ENCODE measurements around the gene ERP27. TPM values are rescaled to one million over a fixed set of nuclear protein-coding genes. Genes with fewer than 3 reads are reported as not detected.
A peak's percentile ranks its signal among the peaks of the same experiment; 100 is the strongest.

Gene ERP27
- total and polyA plus RNA-seq, 2 donors, result 1.3 to 4.4 TPM

DNA sequence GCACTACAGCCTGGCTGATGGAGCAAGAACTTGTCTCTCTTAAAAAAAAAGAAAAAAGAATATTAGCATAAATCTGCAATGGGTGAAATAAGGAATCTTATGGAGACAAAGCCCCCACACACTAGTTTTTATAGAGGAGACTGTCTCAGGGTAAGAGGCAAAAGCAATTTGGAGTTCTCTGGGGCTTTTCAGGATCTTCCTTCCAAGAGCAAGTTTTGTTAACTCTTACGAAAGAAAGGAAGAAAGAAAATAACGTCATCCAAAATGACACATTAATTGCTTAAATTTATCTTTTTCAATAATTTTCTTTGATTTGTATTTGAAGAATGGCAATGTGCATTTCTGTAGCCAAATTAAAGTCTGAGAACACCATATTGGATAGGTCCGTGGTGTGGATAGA, 38.3 kb upstream of the ERP27 start:
- H3K4me3 ChIP-seq (ENCODE audit: low read length in 2 of 2), result no peak overlapping the region
- peaks cover 5 to 17% of the 10 kb centered on the region in 2 donors for H3K4me1 ChIP-seq (ENCODE audit: control insufficient read depth in 2 of 2, insufficient read depth in 2 of 2, low read length in 2 of 2)
- no peak for DNase-seq (ENCODE audit: low read depth in 6 of 9, low spot score in 9 of 9)
- no peak overlapping the region for H3K27ac ChIP-seq (ENCODE audit: low read depth in 1 of 2, low read length in 1 of 2)
- WGBS, result 90% methylated on average over 3 of the region's 3 CpGs
- no peaks in the 10 kb centered on the region for H3K9me3 ChIP-seq (ENCODE audit: control insufficient read depth in 2 of 2, insufficient read depth in 1 of 2, low read length in 1 of 2)
- H3K27me3 ChIP-seq (ENCODE audit: control insufficient read depth in 2 of 2, insufficient read depth in 1 of 2, low read length in 1 of 2), result no peaks in the 10 kb centered on the region
- no peaks in the 10 kb centered on the region for H3K36me3 ChIP-seq (ENCODE audit: control insufficient read depth in 2 of 2, insufficient read depth in 2 of 2, low read length in 1 of 2)

DNA sequence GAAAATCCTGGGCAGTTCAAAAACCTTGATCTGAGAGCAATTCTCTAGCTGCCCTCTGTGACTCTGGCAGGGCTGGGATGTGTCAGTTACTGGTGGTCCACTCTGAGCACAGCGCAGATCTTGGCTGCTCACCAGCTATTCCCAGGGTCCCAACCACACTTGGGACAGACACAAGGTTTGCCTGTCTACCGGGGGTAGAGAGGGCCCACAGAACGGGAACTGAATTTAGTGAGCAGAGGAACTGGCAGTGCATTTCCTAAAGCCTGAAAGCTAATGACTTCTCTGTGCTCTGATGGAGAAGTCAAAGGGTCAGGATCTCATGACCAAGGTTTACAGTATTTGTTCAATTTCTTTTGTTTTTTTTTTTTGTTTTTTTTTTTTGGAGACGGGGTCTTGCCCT, 37.1 kb upstream of the ERP27 start:
- Histone ChIP-seq H3K27me3 (ENCODE audit: control insufficient read depth in 2 of 2, insufficient read depth in 1 of 2, low read length in 1 of 2) (no peaks in the 10 kb centered on the region), H3K9me3 (ENCODE audit: control insufficient read depth in 2 of 2, insufficient read depth in 1 of 2, low read length in 1 of 2) (no peaks in the 10 kb centered on the region), H3K36me3 (ENCODE audit: control insufficient read depth in 2 of 2, insufficient read depth in 2 of 2, low read length in 1 of 2) (no peaks in the 10 kb centered on the region), H3K27ac (ENCODE audit: low read depth in 1 of 2, low read length in 1 of 2) (no peak overlapping the region), H3K4me1 (ENCODE audit: control insufficient read depth in 2 of 2, insufficient read depth in 2 of 2, low read length in 2 of 2) (peaks cover 2 to 11% of the 10 kb centered on the region in 2 donors), H3K4me3 (ENCODE audit: low read length in 2 of 2) (no peak overlapping the region)
- DNase-seq (ENCODE audit: low read depth in 6 of 9, low spot score in 9 of 9), result no peak
- 93% methylated on average over 4 of the region's 4 CpGs for WGBS

DNA sequence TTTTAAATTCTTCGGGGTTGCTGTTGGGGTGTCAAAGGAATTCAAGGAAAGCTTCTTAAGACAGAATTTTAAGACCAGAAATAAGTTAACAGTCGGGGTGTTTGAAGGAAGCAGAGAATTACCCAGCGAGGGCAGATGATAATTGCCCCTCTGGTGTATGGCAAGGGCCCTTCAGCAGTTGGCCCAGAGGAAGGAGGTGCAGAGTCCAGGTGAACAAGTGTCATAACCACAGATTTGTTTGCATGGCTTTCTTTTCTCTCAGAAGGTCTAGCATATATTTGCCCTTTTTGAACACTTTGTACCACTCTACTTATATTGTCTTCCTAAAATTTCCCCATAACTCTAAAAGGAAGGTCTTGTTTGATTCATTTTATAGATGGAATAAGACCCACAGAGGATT, 36.3 kb upstream of the ERP27 start:
- H3K4me1 ChIP-seq (ENCODE audit: control insufficient read depth in 2 of 2, insufficient read depth in 2 of 2, low read length in 2 of 2), result peaks cover 2 to 11% of the 10 kb centered on the region in 2 donors
- no peaks in the 10 kb centered on the region for H3K36me3 ChIP-seq (ENCODE audit: control insufficient read depth in 2 of 2, insufficient read depth in 2 of 2, low read length in 1 of 2)
- H3K4me3 ChIP-seq (ENCODE audit: low read length in 2 of 2), result no peak overlapping the region
- DNase-seq (ENCODE audit: low read depth in 6 of 9, low spot score in 9 of 9), result no peak
- WGBS, result 88% methylated on average over 3 of the region's 3 CpGs
- H3K27ac ChIP-seq (ENCODE audit: low read depth in 1 of 2, low read length in 1 of 2), result no peak overlapping the region
- no peaks in the 10 kb centered on the region for H3K27me3 ChIP-seq (ENCODE audit: control insufficient read depth in 2 of 2, insufficient read depth in 1 of 2, low read length in 1 of 2)
- no peaks in the 10 kb centered on the region for H3K9me3 ChIP-seq (ENCODE audit: control insufficient read depth in 2 of 2, insufficient read depth in 1 of 2, low read length in 1 of 2)

DNA sequence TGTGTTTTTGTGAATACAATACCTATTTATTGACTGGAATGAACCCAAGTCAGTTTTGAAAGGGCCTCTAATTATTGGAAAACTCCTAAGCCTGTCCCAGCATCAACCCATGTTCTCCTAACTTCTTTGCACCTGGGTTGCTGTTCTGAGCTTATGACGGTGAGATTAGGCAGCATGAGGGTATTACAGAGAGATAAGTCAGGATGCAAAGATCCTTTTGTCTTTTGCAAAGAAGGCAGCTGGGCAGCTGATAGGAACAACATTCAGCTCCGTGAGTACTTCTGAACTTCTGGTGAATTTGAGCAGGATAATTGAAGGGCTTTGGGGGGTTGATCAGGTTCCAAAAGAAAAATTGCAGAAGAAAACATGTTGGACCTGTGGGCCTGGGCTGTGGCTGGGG, 34.5 kb upstream of the ERP27 start, which contains the start of gene PDE6H:
Gene PDE6H (plus strand): TSS at position 227 of the 400 bp plus-strand sequence. CDS start 4,971 bp downstream, outside the sequence.
- DNase-seq (ENCODE audit: low read depth in 6 of 9, low spot score in 9 of 9), result no peak
- H3K4me1 ChIP-seq (ENCODE audit: control insufficient read depth in 2 of 2, insufficient read depth in 2 of 2, low read length in 2 of 2), result peaks cover 0 to 8% of the 10 kb centered on the region in 2 donors
- H3K27me3 ChIP-seq (ENCODE audit: control insufficient read depth in 2 of 2, insufficient read depth in 1 of 2, low read length in 1 of 2), result no peaks in the 10 kb centered on the region
- H3K36me3 ChIP-seq (ENCODE audit: control insufficient read depth in 2 of 2, insufficient read depth in 2 of 2, low read length in 1 of 2), result no peaks in the 10 kb centered on the region
- H3K9me3 ChIP-seq (ENCODE audit: control insufficient read depth in 2 of 2, insufficient read depth in 1 of 2, low read length in 1 of 2), result no peaks in the 10 kb centered on the region
- WGBS, result 69% methylated on average over 2 of the region's 2 CpGs
- no peak within 1 kb of the TSS for H3K4me3 ChIP-seq (ENCODE audit: low read length in 2 of 2)
- H3K27ac ChIP-seq (ENCODE audit: low read depth in 1 of 2, low read length in 1 of 2), result peak within 1 kb of the TSS in 1 of 2 donors; percentile 5

DNA sequence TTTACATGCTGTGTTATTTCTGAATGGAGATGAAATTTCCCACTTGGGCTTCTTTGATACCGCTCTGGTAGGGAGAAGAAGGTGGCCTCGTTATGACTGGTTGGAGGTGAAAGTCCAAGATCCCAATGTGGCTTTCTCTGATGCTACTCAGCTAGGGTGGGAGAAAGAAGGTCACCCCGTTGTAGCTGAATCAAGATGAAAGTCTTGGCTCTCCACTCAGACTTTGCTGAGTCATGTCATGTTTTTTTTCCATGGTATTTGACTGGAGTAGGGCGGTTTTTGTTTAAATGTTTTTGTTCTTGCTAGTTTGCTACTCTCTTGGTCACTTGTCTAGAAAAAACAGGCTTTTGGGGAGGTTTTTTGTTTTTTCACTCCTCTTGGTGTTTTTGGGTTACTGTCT, 32.1 kb upstream of the ERP27 start:
- WGBS, result 84% methylated on average over 4 of the region's 4 CpGs
- no peak overlapping the region for H3K27ac ChIP-seq (ENCODE audit: low read depth in 1 of 2, low read length in 1 of 2)
- H3K27me3 ChIP-seq (ENCODE audit: control insufficient read depth in 2 of 2, insufficient read depth in 1 of 2, low read length in 1 of 2), result no peaks in the 10 kb centered on the region
- H3K9me3 ChIP-seq (ENCODE audit: control insufficient read depth in 2 of 2, insufficient read depth in 1 of 2, low read length in 1 of 2), result no peaks in the 10 kb centered on the region
- no peaks in the 10 kb centered on the region for H3K36me3 ChIP-seq (ENCODE audit: control insufficient read depth in 2 of 2, insufficient read depth in 2 of 2, low read length in 1 of 2)
- peaks cover 0 to 8% of the 10 kb centered on the region in 2 donors for H3K4me1 ChIP-seq (ENCODE audit: control insufficient read depth in 2 of 2, insufficient read depth in 2 of 2, low read length in 2 of 2)
- H3K4me3 ChIP-seq (ENCODE audit: low read length in 2 of 2), result no peak overlapping the region
- DNase-seq (ENCODE audit: low read depth in 6 of 9, low spot score in 9 of 9), result no peak

DNA sequence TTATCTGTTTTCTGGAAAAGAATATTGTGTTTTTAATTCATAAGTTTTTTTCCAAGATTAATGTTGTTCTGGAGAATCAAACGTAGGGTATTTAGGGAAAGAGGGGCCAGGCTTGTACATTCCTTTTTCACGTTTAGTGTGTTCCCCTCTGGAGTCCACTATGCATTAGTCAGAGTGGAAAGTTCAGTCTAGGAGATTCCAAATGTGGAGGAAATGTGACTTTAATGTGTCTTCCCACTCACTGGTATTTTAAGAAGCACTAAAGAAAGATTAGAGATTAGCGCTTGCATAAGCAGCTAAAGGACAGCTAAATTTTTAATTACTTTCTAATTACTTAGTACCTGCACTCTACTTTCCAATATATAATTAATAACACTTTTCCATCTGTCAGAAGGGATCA, 30.1 kb upstream of the ERP27 start:
- no peak for DNase-seq (ENCODE audit: low read depth in 6 of 9, low spot score in 9 of 9)
- H3K36me3 ChIP-seq (ENCODE audit: control insufficient read depth in 2 of 2, insufficient read depth in 2 of 2, low read length in 1 of 2), result no peaks in the 10 kb centered on the region
- WGBS, result 93% methylated on average over 3 of the region's 3 CpGs
- H3K4me1 ChIP-seq (ENCODE audit: control insufficient read depth in 2 of 2, insufficient read depth in 2 of 2, low read length in 2 of 2), result peaks cover 0 to 8% of the 10 kb centered on the region in 2 donors
- no peak overlapping the region for H3K4me3 ChIP-seq (ENCODE audit: low read length in 2 of 2)
- no peaks in the 10 kb centered on the region for H3K27me3 ChIP-seq (ENCODE audit: control insufficient read depth in 2 of 2, insufficient read depth in 1 of 2, low read length in 1 of 2)
- H3K27ac ChIP-seq (ENCODE audit: low read depth in 1 of 2, low read length in 1 of 2), result no peak overlapping the region
- no peaks in the 10 kb centered on the region for H3K9me3 ChIP-seq (ENCODE audit: control insufficient read depth in 2 of 2, insufficient read depth in 1 of 2, low read length in 1 of 2)

DNA sequence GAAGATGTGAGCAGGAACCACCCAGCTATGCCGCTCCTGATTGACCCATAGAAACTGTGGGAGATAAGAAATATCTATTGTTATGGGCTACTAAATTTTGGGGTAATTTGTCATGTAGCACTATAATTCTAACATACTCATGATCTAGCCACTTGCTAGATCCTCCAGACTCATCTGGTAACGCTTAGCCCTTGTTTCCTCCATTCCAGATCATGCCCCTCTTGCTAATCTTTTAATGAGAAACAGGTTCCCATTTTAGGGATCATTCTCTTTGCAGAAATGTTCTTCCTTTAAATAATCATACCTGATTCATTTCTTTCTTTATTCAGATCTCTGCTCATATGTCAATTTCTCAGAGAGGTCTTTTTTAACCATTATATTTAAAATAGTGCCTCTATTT, 26.9 kb upstream of the ERP27 start:
- Histone ChIP-seq H3K27me3 (ENCODE audit: control insufficient read depth in 2 of 2, insufficient read depth in 1 of 2, low read length in 1 of 2) (no peaks in the 10 kb centered on the region), H3K4me3 (ENCODE audit: low read length in 2 of 2) (no peak overlapping the region), H3K9me3 (ENCODE audit: control insufficient read depth in 2 of 2, insufficient read depth in 1 of 2, low read length in 1 of 2) (no peaks in the 10 kb centered on the region), H3K4me1 (ENCODE audit: control insufficient read depth in 2 of 2, insufficient read depth in 2 of 2, low read length in 2 of 2) (peaks cover 0 to 13% of the 10 kb centered on the region in 2 donors), H3K27ac (ENCODE audit: low read depth in 1 of 2, low read length in 1 of 2) (no peak overlapping the region), H3K36me3 (ENCODE audit: control insufficient read depth in 2 of 2, insufficient read depth in 2 of 2, low read length in 1 of 2) (no peaks in the 10 kb centered on the region)
- WGBS, result 98% methylated on average over 2 of the region's 2 CpGs
- no peak for DNase-seq (ENCODE audit: low read depth in 6 of 9, low spot score in 9 of 9)

DNA sequence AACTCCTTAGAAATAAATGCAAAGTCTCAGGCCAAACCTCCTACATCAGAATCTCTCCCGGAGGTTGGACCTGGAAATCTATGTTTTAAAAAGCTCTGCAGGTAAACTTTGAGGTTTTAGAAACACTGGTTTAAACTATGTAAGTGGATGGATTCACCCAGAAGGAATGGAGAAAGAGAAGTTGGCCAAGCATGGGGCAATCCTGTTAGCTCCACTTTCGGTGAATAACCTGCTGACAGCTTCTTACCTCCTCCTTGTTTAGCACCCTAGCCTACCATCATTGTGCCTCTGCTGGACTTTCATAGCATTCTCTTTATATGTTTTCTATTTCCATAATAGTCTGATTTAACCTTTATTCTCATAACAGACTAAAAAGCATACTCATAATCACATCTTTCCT, 26.1 kb upstream of the ERP27 start:
- Histone ChIP-seq H3K9me3 (ENCODE audit: control insufficient read depth in 2 of 2, insufficient read depth in 1 of 2, low read length in 1 of 2) (no peaks in the 10 kb centered on the region), H3K27me3 (ENCODE audit: control insufficient read depth in 2 of 2, insufficient read depth in 1 of 2, low read length in 1 of 2) (no peaks in the 10 kb centered on the region), H3K27ac (ENCODE audit: low read depth in 1 of 2, low read length in 1 of 2) (no peak overlapping the region), H3K36me3 (ENCODE audit: control insufficient read depth in 2 of 2, insufficient read depth in 2 of 2, low read length in 1 of 2) (no peaks in the 10 kb centered on the region), H3K4me1 (ENCODE audit: control insufficient read depth in 2 of 2, insufficient read depth in 2 of 2, low read length in 2 of 2) (peaks cover 0 to 13% of the 10 kb centered on the region in 2 donors), H3K4me3 (ENCODE audit: low read length in 2 of 2) (no peak overlapping the region)
- over 99% methylated on average over 2 of the region's 2 CpGs for WGBS
- no peak for DNase-seq (ENCODE audit: low read depth in 6 of 9, low spot score in 9 of 9)

DNA sequence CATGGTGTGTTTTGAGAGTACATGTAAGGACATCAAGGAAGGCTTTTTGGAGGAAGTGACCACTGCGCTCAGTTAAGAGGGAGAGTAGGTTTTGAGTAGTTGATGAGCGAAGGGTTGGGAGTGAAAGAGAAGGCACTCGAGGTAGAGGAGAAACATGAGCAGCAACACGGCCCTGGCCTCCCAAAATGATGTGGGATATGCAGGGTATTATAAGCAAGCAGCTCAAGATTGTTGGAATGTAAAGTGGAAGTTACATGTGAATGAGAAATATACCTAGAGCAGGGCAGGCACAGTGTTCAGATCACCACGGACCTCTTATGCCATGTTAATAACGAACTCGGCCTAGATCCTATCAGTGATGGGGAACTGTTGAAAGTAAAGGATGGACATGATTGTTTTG, 25.2 kb upstream of the ERP27 start:
- Histone ChIP-seq H3K27ac (ENCODE audit: low read depth in 1 of 2, low read length in 1 of 2) (peak overlapping the region in 1 of 2 donors; percentile 99), H3K4me3 (ENCODE audit: low read length in 2 of 2) (no peak overlapping the region), H3K27me3 (ENCODE audit: control insufficient read depth in 2 of 2, insufficient read depth in 1 of 2, low read length in 1 of 2) (no peaks in the 10 kb centered on the region), H3K9me3 (ENCODE audit: control insufficient read depth in 2 of 2, insufficient read depth in 1 of 2, low read length in 1 of 2) (no peaks in the 10 kb centered on the region), H3K4me1 (ENCODE audit: control insufficient read depth in 2 of 2, insufficient read depth in 2 of 2, low read length in 2 of 2) (peaks cover 0 to 20% of the 10 kb centered on the region in 2 donors), H3K36me3 (ENCODE audit: control insufficient read depth in 2 of 2, insufficient read depth in 2 of 2, low read length in 1 of 2) (no peaks in the 10 kb centered on the region)
- DNase-seq (ENCODE audit: low read depth in 6 of 9, low spot score in 9 of 9), result no peak
- WGBS, result 94% methylated on average over 7 of the region's 7 CpGs

DNA sequence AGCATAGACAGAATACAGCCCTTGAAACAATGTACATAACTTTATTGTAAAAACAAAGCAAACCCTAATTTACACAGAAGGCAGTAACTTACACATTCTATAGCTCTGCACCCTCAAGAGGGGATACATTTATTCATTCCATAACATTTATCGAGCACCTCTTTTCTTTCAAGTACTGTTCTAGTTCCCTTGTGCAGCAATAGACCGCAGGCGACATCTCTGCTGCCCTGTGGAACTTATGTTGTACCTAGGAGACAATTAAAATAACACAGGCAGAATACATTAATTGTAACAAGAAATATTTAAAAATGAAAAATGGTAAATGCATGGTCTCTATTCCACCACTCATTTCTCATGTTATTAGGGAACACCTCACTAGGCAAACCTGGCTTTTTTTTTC, 24.5 kb upstream of the ERP27 start:
- 87% methylated on average over 3 of the region's 3 CpGs for WGBS
- peak overlapping the region; percentile 22 to 99 for H3K27ac ChIP-seq (ENCODE audit: low read depth in 1 of 2, low read length in 1 of 2)
- H3K4me3 ChIP-seq (ENCODE audit: low read length in 2 of 2), result no peak overlapping the region
- DNase-seq (ENCODE audit: low read depth in 6 of 9, low spot score in 9 of 9), result peak in 1 of 9 donors; percentile 45
- H3K36me3 ChIP-seq (ENCODE audit: control insufficient read depth in 2 of 2, insufficient read depth in 2 of 2, low read length in 1 of 2), result peaks cover 3 to 6% of the 10 kb centered on the region in 2 donors
- peaks cover 4 to 24% of the 10 kb centered on the region in 2 donors for H3K4me1 ChIP-seq (ENCODE audit: control insufficient read depth in 2 of 2, insufficient read depth in 2 of 2, low read length in 2 of 2)
- H3K9me3 ChIP-seq (ENCODE audit: control insufficient read depth in 2 of 2, insufficient read depth in 1 of 2, low read length in 1 of 2), result no peaks in the 10 kb centered on the region
- no peaks in the 10 kb centered on the region for H3K27me3 ChIP-seq (ENCODE audit: control insufficient read depth in 2 of 2, insufficient read depth in 1 of 2, low read length in 1 of 2)
